ENCODE data around the gene CDNF.
"Not testable (repeated sequence)": the region's sequence is repeated elsewhere in the genome, so short reads cannot be mapped to it uniquely, and the experiment has no call there.

The CDNF gene

DNA sequence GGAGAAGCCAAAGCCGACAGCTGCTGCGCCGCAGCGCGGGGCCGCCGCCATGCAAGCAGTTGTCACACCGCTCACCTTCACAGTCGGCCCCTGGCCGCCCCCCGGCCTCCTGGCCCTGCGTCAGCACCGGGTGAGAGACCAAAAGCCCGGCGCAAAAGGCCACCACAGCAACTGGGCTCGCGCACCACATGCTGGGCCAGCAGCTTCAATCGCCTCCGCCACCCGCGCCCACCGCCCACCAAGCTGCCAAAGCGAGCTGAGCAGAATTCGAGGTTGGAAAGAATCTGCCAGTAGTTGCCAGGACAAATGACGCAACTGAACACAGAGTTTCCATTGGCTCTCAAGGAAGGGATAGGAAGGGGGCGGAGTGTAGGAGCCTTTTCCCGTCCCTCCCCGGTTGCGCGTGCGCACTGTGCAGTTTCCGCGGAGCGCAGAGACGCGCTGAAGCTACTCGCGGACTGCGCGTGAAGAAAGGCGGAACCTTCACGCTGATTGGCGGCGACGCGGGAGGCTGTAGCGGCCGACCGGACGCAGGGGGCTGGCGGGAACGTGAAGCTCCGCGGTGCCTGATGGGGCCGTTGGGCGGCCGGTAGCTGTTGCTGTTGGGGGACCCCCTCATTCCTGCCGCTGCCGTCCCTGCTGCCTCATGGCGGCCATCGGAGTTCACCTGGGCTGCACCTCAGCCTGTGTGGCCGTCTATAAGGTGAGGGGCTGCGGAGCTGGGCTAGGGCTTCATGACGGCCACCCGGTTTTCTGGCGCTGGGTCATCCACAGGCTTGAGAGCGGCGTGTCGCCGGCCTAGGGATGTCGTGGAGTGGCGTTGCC lies at the start of gene CDNF, which contains the start of the genes HSPA14 and MSANTD7:
Gene CDNF (minus strand): TSS at position 281 of the 825 bp plus-strand sequence. CDS start 91 bp downstream, at position 190.
Gene HSPA14 (plus strand): TSS at position 550 of the 825 bp plus-strand sequence. CDS start 97 bp downstream, at position 647.
Gene MSANTD7 (plus strand): TSS at position 550 of the 825 bp plus-strand sequence. CDS start 3,979 bp downstream, outside the sequence.
- peak; percentile 98 for DNase-seq (ENCODE audit: low spot score)

DNA sequence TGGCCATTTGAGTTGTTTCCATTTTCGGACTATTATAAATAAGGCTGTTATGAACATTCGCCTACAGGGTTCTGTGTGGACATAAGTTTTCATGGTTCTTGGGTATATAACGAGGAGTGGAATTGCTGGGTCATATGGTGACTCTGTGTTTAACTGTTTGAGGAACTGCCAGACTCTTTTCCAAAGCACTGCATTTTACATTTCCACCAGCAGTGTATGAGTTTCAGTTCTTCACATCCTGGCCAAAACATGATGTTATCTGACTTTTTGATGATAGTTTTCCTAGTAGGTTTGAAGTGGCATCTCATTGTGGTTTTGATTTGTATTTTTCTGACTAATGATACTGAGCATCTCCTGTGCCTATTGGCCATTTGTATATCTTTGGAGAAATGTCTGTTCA lies 46.2 kb upstream of the CDNF start:
- DNase-seq (ENCODE audit: low spot score), result no peak

DNA sequence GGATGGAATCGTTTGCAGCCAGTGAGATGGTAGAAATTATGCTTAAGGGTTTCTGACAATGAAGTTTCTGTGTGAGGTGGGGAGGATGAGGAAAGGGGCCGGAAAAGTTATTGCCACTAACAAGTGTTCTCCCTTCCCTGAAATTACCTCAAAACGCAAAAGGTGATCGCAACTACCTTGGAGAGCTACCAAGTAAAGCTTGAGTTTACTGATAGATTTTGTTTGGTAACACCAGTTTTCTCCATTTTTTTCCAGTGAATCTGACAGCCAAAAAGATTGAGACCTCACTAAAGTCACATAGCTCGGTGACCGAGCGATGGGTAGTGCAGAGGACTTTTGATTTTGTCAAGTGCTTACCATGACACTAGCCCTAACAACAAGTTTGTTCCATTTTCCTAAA lies 42.4 kb upstream of the CDNF start:
- DNase-seq (ENCODE audit: low spot score), result peak; percentile 30

DNA sequence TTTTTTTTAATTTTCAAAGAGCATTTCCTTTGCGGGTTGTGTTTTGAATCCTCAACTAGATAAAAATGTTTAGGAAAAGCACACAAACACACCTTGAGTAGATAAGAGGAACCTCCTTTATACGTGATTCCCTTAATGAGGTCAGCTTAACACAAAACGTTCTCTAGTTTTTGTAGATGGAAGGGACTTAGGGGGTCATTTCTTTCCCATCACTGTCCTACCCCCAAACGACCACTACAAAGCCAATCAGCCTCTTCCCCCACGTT lies 42.0 kb upstream of the CDNF start:
- no peak for DNase-seq (ENCODE audit: low spot score)

DNA sequence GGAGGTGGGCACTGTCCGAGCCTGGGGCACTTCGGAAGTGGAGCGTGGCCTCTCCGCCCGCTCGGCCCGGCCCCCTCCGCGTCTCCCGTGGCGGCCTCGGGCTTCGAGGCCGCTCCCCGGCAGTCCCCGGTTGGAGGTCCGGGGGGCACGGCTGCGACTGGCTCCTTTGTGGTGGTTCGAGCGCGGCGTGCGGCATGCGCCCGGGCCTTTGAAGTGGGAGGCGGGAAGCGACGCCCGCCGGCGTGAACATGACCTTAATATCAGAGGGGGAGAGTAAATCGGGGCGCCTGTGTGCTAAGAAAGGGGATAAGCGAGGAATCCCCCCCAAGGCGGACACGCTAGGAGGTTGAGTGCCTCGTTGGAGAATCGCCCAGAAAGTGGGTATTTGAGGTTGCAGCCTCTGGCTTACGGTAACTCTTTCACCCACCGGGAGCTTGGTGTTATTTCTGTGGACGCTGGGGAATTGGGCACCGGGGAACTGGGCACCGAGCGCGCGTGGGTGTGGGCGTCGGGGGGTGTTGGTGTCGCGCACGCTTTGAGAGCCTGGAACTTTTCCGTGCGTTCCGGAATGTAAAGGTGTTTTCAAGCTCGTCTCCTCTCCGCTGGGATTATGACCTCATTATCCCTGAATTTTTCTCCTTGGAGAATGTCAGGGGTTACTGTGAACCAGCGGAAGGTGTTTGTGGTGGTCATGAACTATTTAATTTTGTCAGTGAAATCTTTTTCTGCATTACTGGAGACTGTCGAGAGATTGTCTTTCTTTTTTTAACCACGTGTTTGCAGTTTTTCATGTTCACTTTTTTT lies 41.5 kb upstream of the CDNF start:
- peak; percentile 34 for DNase-seq (ENCODE audit: low spot score)

DNA sequence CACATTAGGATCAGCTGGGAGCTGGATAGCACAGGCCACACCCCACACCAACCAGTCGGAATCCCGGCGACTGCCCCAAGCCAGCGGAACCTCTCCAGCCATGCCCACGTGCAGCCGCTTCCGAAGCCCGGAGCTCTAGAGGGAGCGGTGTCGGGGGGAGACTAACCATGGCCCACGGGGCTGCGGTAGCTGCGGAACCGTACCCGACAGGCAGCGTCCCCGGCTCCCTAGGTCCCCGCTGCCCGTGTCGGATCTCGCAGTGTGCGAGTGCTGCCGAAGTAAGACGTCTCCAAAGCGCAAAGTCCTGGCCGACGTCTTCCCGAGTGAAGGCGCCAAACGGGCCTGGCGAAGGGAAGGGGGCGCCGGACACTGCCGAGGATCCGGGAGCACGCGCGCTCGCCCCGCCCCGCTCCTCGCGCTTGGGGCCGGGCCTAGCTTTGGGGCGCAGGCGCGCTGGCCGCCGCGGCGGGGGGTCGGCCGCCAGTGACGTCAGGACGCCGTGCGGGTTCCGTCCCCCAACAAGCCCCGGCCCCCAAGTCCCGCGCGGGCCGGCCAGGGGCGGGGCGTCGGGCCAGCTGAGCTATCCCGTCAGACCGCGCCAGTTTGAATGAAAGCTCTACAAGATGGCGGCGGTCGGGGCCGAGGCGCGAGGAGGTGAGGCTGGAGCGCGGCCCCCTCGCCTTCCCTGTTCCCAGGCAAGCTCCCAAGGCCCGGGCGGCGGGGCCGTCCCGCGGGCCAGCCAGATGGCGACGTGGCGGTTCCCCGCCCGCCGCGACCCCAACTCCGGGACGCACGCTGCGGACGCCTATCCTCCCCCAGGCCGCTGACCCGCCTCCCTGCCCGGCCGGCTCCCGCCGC lies 40.7 kb upstream of the CDNF start, which contains the start of gene SUV39H2:
Gene SUV39H2 (plus strand): TSS at position 601 of the 858 bp plus-strand sequence. CDS start 23 bp downstream, at position 624.
- peak; percentile 98 for DNase-seq (ENCODE audit: low spot score)

DNA sequence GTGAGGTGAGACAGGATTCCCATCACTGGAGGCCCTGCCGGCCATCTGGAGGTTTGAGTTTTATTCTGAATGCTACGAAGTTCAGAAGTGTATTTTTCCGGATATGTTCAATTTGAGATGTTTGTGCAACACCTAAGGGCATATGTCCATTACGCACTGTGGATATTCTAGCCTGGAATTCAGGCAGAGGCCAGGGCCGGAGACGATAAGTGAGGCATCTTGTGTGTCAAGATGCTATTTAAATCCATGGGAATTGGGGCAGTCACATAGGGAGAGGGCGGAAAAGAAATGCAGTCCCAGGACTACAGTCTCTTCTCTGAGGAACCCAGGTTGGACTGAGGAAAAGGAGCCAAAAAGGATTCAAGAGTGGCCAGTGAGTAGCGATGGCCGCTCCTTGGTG lies 38.9 kb upstream of the CDNF start:
- no peak for DNase-seq (ENCODE audit: low spot score)

DNA sequence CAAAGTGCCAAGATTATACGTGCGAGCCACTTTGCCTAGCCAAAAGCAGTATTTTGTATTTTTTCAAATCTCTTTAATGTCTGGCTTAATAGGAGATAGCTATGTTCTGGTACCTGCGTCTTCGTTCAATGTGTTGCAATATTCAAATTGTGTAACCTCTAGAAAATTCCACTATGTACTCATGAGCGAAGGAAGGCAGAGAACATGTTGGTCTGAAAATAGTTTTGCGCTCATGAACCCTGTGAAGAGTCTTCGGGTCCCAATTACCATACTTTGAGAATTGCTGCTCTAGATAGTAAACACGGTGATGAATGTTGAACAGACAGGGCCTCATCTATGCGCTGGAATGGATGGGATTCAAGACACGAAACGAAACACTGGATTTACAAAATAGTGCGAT lies 38.1 kb upstream of the CDNF start:
- no peak for DNase-seq (ENCODE audit: low spot score)

DNA sequence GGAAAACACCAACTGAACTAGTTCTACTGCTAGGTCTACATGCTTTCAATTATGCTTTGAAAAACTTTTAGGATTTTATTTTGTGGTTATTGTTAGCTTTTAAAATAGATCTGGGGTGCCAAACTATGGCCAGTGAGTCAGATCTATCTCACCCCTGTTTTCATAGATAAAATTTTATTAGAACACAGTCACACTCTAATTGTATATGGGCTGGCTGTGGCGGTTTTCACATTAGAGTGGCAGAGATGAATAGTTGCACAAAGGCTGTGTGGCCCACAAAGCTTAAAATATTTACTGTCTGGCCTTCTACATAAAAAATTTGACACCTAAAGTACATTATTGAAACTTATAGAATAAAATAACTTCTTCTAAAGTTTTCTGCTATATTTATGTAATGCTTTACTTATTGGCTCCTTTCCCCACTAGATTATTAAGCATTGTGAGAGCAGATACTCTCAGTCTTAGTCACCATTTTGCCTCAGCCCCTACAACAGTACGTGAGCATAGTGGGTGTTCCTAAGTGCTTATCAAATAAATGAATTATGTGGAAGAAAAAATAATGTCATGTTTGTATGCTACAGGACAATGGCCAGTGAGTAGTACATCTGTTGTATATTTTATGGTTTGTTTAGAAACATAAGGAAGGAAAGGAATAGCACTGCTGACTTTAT lies 35.4 kb upstream of the CDNF start:
- no peak for DNase-seq (ENCODE audit: low spot score)

DNA sequence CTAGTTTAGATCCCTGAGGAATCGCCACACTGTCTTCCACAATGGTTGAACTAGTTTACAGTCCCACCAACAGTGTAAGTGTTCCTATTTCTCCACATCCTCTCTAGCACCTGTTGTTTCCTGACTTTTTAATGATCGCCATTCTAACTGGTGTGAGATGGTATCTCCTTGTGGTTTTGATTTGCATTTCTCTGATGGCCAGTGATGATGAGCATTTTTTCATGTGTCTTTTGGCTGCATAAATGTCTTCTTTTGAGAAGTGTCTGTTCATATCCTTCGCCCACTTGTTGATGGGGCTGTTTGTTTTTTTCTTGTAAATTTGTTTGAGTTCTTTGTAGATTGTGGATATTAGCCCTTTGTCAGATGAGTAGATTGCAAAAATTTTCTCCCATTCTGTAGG lies 27.0 kb upstream of the CDNF start:
- not testable (repeated sequence) for DNase-seq (ENCODE audit: low spot score)

DNA sequence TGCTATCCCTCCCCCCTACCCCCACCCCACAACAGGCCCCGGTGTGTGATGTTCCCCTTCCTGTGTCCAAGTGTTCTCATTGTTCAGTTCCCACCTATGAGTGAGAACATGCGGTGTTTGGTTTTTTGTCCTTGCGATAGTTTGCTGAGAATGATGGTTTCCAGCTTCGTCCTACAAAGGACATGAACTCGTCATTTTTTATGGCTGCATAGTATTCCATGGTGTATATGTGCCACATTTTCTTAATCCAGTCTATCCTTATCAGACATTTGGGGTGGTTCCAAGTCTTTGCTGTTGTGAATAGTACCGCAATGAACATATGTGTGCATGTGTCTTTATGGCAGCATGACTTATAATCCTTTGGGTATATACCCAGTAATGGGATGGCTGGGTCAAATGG lies 26.6 kb upstream of the CDNF start:
- not testable (repeated sequence) for DNase-seq (ENCODE audit: low spot score)

DNA sequence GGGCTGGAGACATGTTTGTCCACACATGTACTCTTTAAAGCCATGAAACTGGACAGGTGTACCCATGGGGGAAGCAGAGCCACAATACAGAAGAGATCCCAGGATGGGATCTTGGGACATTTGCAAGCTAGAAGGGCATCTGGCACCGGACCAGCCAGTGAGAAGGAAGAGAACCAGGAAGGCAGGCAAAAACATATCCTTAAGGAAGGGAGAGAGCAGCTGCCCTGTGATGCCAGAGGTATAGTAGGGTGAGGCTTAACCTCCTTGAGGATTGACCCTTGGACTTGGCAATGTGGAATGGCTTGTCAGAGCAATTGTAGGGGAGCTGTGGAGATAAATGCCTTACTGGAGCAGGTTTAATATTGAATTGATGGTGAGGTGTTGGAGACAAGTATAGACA lies 23.0 kb upstream of the CDNF start:
- no peak for DNase-seq (ENCODE audit: low spot score)

DNA sequence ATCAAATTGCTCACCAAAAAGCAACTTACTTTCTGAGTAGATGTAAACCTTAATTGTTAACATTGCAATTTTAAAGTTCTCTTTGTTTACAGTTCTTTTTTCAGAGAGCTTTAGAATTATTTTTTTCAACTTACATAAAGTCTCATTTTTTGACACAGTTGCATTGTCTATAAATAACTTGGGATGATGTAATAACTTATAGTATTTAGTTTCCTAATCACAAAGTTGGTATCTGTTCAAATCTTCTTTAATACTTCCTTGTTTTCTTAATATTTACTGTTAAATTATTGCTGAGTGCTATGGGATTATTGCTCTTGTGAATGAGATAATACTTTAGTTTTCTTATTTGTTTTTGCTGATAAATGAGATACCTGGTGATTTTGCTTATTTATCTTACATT lies 21.9 kb upstream of the CDNF start:
- no peak for DNase-seq (ENCODE audit: low spot score)

DNA sequence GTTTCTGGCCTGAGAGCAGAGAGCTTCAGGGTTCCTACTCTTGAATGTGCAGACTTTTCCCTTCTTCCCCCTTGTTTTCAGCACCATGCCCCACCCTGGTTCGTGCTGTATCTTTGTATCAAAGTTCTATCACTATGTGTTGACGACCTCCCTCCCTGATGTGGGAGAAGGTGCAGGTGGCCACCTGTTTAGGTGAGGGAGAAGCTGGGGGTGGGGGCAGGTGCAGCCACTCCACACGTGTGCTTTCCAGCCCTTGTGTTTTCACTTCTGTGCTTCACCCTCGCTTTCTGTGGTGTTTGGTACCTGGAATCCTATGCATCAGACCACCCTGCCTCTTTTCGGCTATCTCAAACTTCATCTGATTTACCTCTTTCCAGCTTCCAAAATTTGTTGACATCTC lies 21.2 kb upstream of the CDNF start:
- DNase-seq (ENCODE audit: low spot score), result no peak

DNA sequence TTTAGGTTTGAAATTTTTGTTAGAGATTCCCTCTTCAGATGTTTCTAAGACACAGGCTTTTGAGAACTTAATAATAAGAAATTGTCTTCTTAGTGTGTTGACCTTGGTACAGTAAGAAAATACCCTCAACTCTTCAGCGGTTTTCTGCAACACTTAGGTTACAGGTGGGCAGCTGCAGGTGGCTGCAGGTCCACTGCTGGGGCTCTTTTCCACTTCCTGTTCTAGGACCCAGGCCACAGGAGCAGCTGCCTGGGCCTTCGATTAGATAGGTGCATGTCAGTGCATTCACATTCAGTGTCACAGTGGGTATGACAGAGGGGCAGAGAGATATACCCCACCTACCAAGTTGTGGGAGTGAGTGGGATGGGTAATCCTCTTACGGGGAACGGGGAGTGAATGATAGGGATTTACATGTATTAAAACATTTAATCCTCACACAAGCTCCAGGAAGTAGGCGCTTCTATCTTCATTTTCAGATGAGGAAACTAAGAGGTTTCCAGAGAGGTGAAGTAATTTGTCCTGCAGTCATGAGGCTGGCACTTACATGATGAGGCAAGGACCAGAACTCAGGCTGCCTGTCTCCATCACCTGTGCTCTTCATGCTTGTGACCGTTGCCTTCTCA lies 20.6 kb upstream of the CDNF start:
- DNase-seq (ENCODE audit: low spot score), result no peak

DNA sequence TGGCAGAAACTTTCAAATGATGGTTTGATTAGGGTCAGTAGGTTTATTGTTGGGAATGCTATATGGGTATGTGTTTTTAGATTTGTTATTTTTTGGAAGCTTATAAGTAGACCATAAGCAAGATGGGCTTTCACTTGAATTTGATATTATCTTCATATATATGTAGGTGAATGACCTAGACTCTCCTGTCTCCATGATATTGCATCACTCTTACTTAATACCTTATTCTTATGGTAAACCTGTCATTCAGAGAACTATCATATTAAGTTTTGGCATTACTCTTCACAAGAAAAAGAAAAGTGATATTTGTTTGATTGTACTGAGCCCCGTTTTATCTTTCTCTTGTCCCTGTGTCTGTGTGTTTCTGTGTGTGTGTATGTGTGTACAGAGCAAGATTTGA lies 17.6 kb upstream of the CDNF start:
- DNase-seq (ENCODE audit: low spot score), result no peak

DNA sequence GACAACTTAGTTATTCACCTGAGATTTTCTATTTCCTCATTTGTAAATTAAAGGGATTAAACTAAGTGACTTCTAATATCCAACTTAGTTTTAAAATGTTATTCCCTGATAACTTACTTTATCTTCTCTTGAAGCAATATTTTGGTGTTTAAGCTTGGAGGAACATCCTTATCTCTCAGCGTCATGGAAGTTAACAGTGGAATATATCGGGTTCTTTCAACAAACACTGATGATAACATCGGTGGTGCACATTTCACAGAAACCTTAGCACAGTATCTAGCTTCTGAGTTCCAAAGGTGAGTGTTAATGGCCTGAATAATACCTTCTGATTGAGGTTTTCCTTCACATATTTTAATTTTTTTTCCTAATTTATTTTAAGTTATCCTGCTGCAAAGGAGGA lies 14.4 kb upstream of the CDNF start:
- DNase-seq (ENCODE audit: low spot score), result no peak

DNA sequence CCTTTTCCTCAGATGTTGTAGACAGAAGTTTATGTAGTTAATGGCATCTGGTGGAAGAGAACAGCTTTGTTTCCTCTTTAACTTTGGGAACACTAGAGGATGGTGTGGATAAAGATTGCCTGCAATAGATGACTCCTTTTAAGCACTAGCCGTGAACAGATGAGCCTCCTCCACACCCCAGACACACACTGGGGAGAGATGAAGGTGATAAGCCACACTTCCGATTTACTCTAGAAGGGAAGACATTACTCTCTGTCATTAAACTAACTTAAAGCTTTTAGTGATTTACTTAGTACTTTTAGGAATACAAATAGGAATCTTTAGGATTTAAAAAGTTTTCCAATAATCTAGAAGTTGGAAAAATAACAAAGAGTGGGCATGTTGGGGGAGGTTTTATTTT lies 7.1 kb upstream of the CDNF start:
- no peak for DNase-seq (ENCODE audit: low spot score)

DNA sequence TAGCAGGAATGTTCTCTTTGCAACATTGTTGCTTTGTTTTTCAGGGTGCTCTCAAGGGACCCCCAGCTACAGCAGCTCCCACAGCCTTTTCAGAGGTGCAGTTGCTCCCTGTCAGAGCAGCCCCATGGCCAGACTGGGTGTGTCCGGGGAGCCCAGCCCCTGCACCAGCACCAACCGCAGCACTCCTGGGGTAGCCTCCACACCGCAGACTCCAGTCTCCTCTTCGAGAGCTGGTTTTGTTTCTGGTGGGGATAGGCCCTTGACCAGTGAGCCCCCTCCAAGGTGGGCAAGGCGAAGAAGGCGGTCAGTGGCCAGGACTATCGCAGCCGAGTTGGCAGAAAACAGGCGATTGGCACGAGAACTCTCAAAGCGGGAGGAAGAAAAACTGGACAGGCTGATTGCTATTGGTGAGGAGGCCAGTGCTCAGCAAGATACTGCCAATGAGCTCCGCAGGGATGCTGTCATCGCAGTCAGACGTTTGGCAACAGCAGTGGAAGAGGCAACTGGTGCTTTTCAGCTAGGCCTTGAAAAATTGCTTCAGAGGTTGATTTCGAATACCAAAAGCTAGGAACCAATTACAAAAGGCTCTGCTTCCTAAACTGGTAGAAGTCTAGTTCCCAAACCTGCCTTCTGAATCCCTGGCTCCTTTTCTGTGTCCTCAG lies 5.6 kb upstream of the CDNF start:
- no peak for DNase-seq (ENCODE audit: low spot score)

DNA sequence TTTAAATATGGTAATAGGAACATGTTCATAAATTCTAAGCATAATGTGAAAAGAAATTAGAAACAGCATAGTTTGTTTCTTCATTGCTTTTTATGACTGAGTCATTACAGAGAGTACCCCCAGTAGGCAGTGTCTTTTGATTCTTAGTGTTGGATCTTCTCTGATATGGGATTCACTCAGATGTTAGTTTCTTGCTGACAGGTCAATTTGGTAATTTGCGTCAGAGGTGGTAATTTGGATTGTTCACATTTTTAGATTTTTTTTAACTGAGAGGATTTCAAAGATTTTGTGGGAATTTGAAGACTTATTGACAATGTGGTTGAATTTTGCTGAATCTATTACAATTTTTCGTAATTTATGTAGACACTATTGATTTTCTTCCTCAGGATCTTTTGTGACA lies 2.3 kb upstream of the CDNF start:
- no peak for DNase-seq (ENCODE audit: low spot score)

DNA sequence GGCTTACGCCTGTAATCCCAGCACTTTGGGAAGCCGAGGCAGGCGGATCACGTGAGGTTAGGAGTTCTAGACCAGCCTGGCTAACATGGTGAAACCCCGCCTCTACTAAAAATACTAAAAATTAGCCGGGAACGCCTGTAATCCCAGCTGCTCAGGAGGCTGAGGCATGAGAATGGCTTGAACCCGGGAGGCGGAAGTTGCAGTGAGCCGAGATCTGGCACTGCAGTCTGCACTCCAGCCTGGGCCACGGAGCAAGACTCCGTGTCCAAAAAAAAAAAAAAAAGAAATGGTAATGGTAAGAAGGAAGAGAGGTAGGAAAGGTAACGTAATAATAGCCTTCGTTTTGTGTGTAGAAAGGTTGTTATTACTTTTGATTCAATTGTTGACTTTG lies 1.5 kb upstream of the CDNF start:
- DNase-seq (ENCODE audit: low spot score), result no peak

All from HuH-7 (cell line).